ENCODE data around the gene FAM89A. TPM values are rescaled to one million over a fixed set of nuclear protein-coding genes. Genes with fewer than 3 reads are reported as not detected.

Gene FAM89A
- total and polyA plus RNA-seq, 2 of the 8 experiments (the other 6 are each of a cell fraction or from before 2014, with no cell fraction given): 2.1 to 2.2 TPM

- no peak overlapping the region for H3K14ac ChIP-seq (ENCODE audit: insufficient read length)
- no peak overlapping the region for H2BK15ac ChIP-seq (ENCODE audit: low read length)
- H3K4me1 ChIP-seq (replicated peaks in 1 of 4; ENCODE audit: control insufficient read depth in 3 of 4, insufficient read depth in 4 of 4, low read length in 3 of 4): no peaks in the 10 kb centered on the region
- FAIRE-seq: no peak
- no peaks in the 10 kb centered on the region for H3K36me3 ChIP-seq (ENCODE audit: control insufficient read depth in 2 of 4, insufficient read depth in 4 of 4, low read length in 3 of 4)
- H3K4me2 ChIP-seq (ENCODE audit: insufficient read depth in 1 of 2, low read depth in 2 of 2, low read length in 2 of 2): no peak overlapping the region
- H3K27me3 ChIP-seq (replicated peaks in 1 of 4; ENCODE audit: control insufficient read depth in 3 of 4, extremely low read depth in 1 of 4, insufficient read depth in 3 of 4, low read length in 3 of 4): 0 out of 7 replicates have a peak, but pooled peaks cover 0 to under 1% (median 0%) of the 10 kb centered on the region in 4 experiments
- H3K79me2 ChIP-seq (ENCODE audit: control insufficient read depth in 1 of 2, insufficient read depth in 2 of 2, low read length in 2 of 2): no peaks in the 10 kb centered on the region
- H3K27ac ChIP-seq (ENCODE audit: low read depth, low read length): no peak overlapping the region
- H4K8ac ChIP-seq (ENCODE audit: extremely low read depth, insufficient read depth, low read length): no peak overlapping the region
- POLR2A ChIA-PET (ENCODE audit: partially characterized antibody): no interaction called here
- no peaks in the 10 kb centered on the region for H3K23me2 ChIP-seq (ENCODE audit: low read depth, low read length)
- no peak overlapping the region for H3K56ac ChIP-seq (replicated peaks; ENCODE audit: insufficient read length, low read depth, low read length)
- H4K20me1 ChIP-seq (replicated peaks in 1 of 2; ENCODE audit: control insufficient read depth in 1 of 2, insufficient read depth in 2 of 2, low read length in 2 of 2): peaks cover 0 to 1% of the 10 kb centered on the region in 2 experiments
- no peak overlapping the region for H3K4ac ChIP-seq (replicated peaks; ENCODE audit: insufficient read length, low read depth, low read length)
- H3K23ac ChIP-seq (ENCODE audit: insufficient read length): no peak overlapping the region
- no peak overlapping the region for H2BK120ac ChIP-seq (replicated peaks; ENCODE audit: low read depth, low read length)
- H3K18ac ChIP-seq (ENCODE audit: extremely low read depth, low read length): no peak overlapping the region
- no peak overlapping the region for H2AK5ac ChIP-seq (ENCODE audit: low read depth, low read length)
- DNase-seq (ENCODE audit: low read depth in 1 of 2, low spot score in 2 of 2): no peak
- H4K5ac ChIP-seq (ENCODE audit: insufficient read length, low read depth, low read length): no peak overlapping the region
- H4K91ac ChIP-seq (replicated peaks; ENCODE audit: insufficient read length, low read length): no peak overlapping the region
- no peak overlapping the region for H3K4me3 ChIP-seq (ENCODE audit: extremely low read depth in 1 of 4, insufficient read depth in 2 of 4, low read depth in 3 of 4, low read length in 4 of 4)
- H2BK5ac ChIP-seq (ENCODE audit: low read depth, low read length): no peak overlapping the region
- no peaks in the 10 kb centered on the region for H3K79me1 ChIP-seq (ENCODE audit: low read depth, low read length)
- H3K9ac ChIP-seq (replicated peaks in 1 of 4; ENCODE audit: extremely low read depth in 1 of 4, low read depth in 3 of 4, low read length in 3 of 4): no peak overlapping the region
- no peaks in the 10 kb centered on the region; a peak in 1 of 4 replicates for H3K9me3 ChIP-seq (ENCODE audit: insufficient read depth in 2 of 2, low read depth in 1 of 2, low read length in 1 of 2)
- WGBS, 2 experiments (ENCODE audit: extremely low coverage in 1 of 2, insufficient coverage in 1 of 2, insufficient read length in 1 of 2, insufficient replicate concordance in 2 of 2, low coverage in 1 of 2, low lambda C conversion rate in 2 of 2, missing lambda C conversion rate in 1 of 2): 99% methylated on average over 8 of the region's 8 CpGs; no CpG with 5 or more reads in 1 of the 2 experiments
- CTCF ChIA-PET (ENCODE audit: partially characterized antibody): interaction anchor here (1.0 to 1.3 kb wide), 2 partner anchors 119 to 190 kb away, joined by 3 read pairs; no protein-coding TSS in a partner anchor
- H2BK20ac ChIP-seq (ENCODE audit: low read length): no peak overlapping the region
- no peak for TF ChIP-seq CBX8 (IDR thresholded peaks at IDR 0.05; ENCODE audit: borderline replicate concordance, low read depth, low read length)
- TF ChIP-seq BACH1 (IDR thresholded peaks at IDR 0.05; ENCODE audit: low read length): no peak
- TF ChIP-seq CREB1 (IDR thresholded peaks at IDR 0.05): no peak
- TF ChIP-seq RFX5 (IDR thresholded peaks at IDR 0.05; ENCODE audit: borderline replicate concordance, low read depth, low read length): no peak
- TF ChIP-seq TCF12 (IDR thresholded peaks at IDR 0.05; ENCODE audit: low read depth, low read length): no peak
- TF ChIP-seq HDAC2 (IDR thresholded peaks at IDR 0.05; ENCODE audit: borderline replicate concordance in 1 of 2, low read depth in 2 of 2, low read length in 2 of 2): no peak
- no peak for TF ChIP-seq SIN3A (conservative IDR thresholded peaks at IDR 0.05 in 1 of 2, IDR thresholded peaks at IDR 0.05 in 1 of 2; ENCODE audit: low read depth in 1 of 2, low read length in 2 of 2)
- TF ChIP-seq SIRT6 (IDR thresholded peaks at IDR 0.05; ENCODE audit: low read length): no peak
- no peak for TF ChIP-seq POLR2AphosphoS5 (IDR thresholded peaks at IDR 0.05; ENCODE audit: low read depth, low read length)
- TF ChIP-seq SP1 (IDR thresholded peaks at IDR 0.05; ENCODE audit: low read depth, low read length): no peak
- no peak for TF ChIP-seq NANOG (IDR thresholded peaks at IDR 0.05; ENCODE audit: insufficient read depth, low read depth, low read length, poor library complexity, severe bottlenecking)
- no peak for TF ChIP-seq USF2 (IDR thresholded peaks at IDR 0.05; ENCODE audit: low read length)
- no peak for TF ChIP-seq CHD1 (IDR thresholded peaks at IDR 0.05; ENCODE audit: low read depth, low read length)
- TF ChIP-seq ASH2L (IDR thresholded peaks at IDR 0.05; ENCODE audit: low read length): no peak
- H2BK12ac ChIP-seq (ENCODE audit: low read depth, low read length): no peak overlapping the region
- H2AFZ ChIP-seq (ENCODE audit: low read length): no peak overlapping the region
Observed at GRCh38 chr1:231052777-231053176, 12.7 kb upstream of the FAM89A start.
